H1 (cell line): Measurements from ENCODE around the gene ZNF689.

Experiments
- CBX8 ChIP-seq: fragments of 300-800, 300-1000 bp; sonication (generic); IDR thresholded peaks from 2 replicates; pipeline ENCODE4 v1.7.1; 2016; ENCODE audit warnings: low read depth, low read length, borderline replicate concordance
- CHD1 ChIP-seq: IDR thresholded peaks from 2 replicates; pipeline ENCODE4 v1.6.1; 2012; ENCODE audit warnings: low read depth, low read length, improper control_type of control experiment
- EP300 ChIP-seq, 2 experiments: IDR thresholded peaks; 1 replicate in 1 of 2; 2 replicates in 1 of 2; pipeline ENCODE4 v1.6.1; 2011 to 2012; ENCODE audit warnings: low read depth in 2 of 2, low read length in 2 of 2, mild to moderate bottlenecking in 2 of 2, borderline replicate concordance in 1 of 2, inconsistent platforms in 1 of 2, moderate library complexity in 1 of 2
- EZH2 ChIP-seq: fragments of 200-600 bp; sonication (generic); IDR thresholded peaks from 2 replicates; pipeline ENCODE4 v1.7.1; 2012; ENCODE audit warnings: low read depth, mild to moderate bottlenecking, moderate library complexity, low read length, inconsistent platforms; ENCODE audit not compliant: severe bottlenecking
- MAX ChIP-seq: IDR thresholded peaks from 2 replicates; pipeline ENCODE4 v1.6.1; 2012; ENCODE audit warnings: inconsistent platforms
- NRF1 ChIP-seq: IDR thresholded peaks from 2 replicates; pipeline ENCODE4 v1.6.1; 2011; ENCODE audit warnings: mild to moderate bottlenecking, low read depth, low read length, improper control_type of control experiment
- POLR2A ChIP-seq, 2 experiments: IDR thresholded peaks; 1 replicate in 1 of 2; 2 replicates in 1 of 2; pipeline ENCODE4 v1.6.1; 2011; ENCODE audit warnings: low read depth in 2 of 2, low read length in 2 of 2, mild to moderate bottlenecking in 2 of 2; ENCODE audit errors: control extremely low read depth in 1 of 2
- POLR2AphosphoS5 ChIP-seq: IDR thresholded peaks from 2 replicates; pipeline ENCODE4 v1.6.1; 2011; ENCODE audit warnings: low read depth, low read length
- SP1 ChIP-seq: IDR thresholded peaks from 2 replicates; pipeline ENCODE4 v1.6.1; 2011; ENCODE audit warnings: low read depth, low read length
- TAF1 ChIP-seq: IDR thresholded peaks from 2 replicates; pipeline ENCODE4 v1.6.1; 2011; ENCODE audit warnings: mild to moderate bottlenecking, low read depth, low read length
- TF ChIP-seq, protein P1 (sequence below), 3 experiments: IDR thresholded peaks; 1 replicate in 2 of 3; 2 replicates in 1 of 3; pipeline versions ENCODE4 v1.5.1 to v1.6.1; 2011; ENCODE audit warnings: low read length in 3 of 3, mild to moderate bottlenecking in 3 of 3, inconsistent platforms in 2 of 3, low read depth in 1 of 3, moderate library complexity in 1 of 3; ENCODE audit not compliant: insufficient read depth in 1 of 3; ENCODE audit errors: control extremely low read depth in 1 of 3

GRCh38 chr16:30622455-30623032 lies 12.4 kb upstream of the ZNF689 start:
- no peak for TF ChIP-seq CHD1
- no peak for TF ChIP-seq MAX
- no peak for TF ChIP-seq SP1
- no peak for TF ChIP-seq NRF1
- no peak for TF ChIP-seq EZH2
- no peak for TF ChIP-seq TAF1
- TF ChIP-seq POLR2A (IDR thresholded peaks at IDR 0.05; ENCODE audit: control extremely low read depth in 1 of 2, low read depth in 2 of 2, low read length in 2 of 2): no peak
- TF ChIP-seq, protein P1, sequence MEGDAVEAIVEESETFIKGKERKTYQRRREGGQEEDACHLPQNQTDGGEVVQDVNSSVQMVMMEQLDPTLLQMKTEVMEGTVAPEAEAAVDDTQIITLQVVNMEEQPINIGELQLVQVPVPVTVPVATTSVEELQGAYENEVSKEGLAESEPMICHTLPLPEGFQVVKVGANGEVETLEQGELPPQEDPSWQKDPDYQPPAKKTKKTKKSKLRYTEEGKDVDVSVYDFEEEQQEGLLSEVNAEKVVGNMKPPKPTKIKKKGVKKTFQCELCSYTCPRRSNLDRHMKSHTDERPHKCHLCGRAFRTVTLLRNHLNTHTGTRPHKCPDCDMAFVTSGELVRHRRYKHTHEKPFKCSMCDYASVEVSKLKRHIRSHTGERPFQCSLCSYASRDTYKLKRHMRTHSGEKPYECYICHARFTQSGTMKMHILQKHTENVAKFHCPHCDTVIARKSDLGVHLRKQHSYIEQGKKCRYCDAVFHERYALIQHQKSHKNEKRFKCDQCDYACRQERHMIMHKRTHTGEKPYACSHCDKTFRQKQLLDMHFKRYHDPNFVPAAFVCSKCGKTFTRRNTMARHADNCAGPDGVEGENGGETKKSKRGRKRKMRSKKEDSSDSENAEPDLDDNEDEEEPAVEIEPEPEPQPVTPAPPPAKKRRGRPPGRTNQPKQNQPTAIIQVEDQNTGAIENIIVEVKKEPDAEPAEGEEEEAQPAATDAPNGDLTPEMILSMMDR (IDR thresholded peaks at IDR 0.05; ENCODE audit: control extremely low read depth in 1 of 3, insufficient read depth in 1 of 3, low read depth in 1 of 3, low read length in 3 of 3): no peak
- TF ChIP-seq POLR2AphosphoS5: no peak
- TF ChIP-seq CBX8: no peak
- TF ChIP-seq EP300 (IDR thresholded peaks at IDR 0.05; ENCODE audit: borderline replicate concordance in 1 of 2, low read depth in 2 of 2, low read length in 2 of 2): no peak
